ENCODE measurements around the gene FAM83G. TPM values are rescaled to one million over a fixed set of nuclear protein-coding genes. Genes with fewer than 3 reads are reported as not detected.
"Not testable (repeated sequence)": the region's sequence is repeated elsewhere in the genome, so short reads cannot be mapped to it uniquely, and the experiment has no call there.

Gene FAM83G
- total and polyA plus RNA-seq, 5 donors from 2014 or later: 3.7 to 10.7 (median 5.9) TPM

DNA sequence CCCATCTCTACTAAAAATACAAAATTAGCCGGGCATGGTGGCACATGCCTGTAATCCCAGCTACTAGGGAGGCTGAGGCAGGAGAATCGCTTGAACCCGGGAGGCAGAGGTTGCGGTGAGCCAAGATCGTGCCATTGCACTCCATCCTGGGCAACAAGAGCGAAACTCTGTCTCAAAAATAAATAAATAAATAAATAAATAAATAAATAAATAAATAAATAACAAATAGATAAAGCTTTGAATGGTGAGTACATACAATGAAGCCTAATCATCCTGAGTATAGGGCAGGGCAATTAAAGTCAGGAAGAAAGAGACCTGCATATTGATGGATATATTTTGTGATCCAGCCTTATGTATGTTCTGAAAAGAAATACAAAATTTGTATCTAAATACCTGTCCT lies 48.5 kb downstream of the FAM83G start:
- not testable (repeated sequence) for H3K36me3 Mint-ChIP-seq; H3K27ac ChIP-seq (ENCODE audit: insufficient read depth, low read length, poor library complexity, severe bottlenecking); H3K36me3 ChIP-seq (ENCODE audit: control insufficient read depth, insufficient read depth, low read length); H3K4me3 ChIP-seq (ENCODE audit: low read depth, low read length); H3K27me3 ChIP-seq (ENCODE audit: control insufficient read depth, insufficient read depth, low read length); DNase-seq; H3K9me3 ChIP-seq (ENCODE audit: control insufficient read depth in 2 of 2, low read length in 2 of 2); H3K9me3 Mint-ChIP-seq; H3K27me3 Mint-ChIP-seq; ATAC-seq (ENCODE audit: low read depth in 2 of 2)
- H3K4me1 Mint-ChIP-seq: peaks cover 11 to 67% (median 24%) of the 10 kb centered on the region in 4 donors
- peak overlapping the region in 2 of 3 donors; percentile 54 to 93 for H3K27ac Mint-ChIP-seq
- H3K4me3 Mint-ChIP-seq: peak overlapping the region in 3 of 4 donors; percentile 62 to 86 (median 77)
- H3K4me1 ChIP-seq (ENCODE audit: control insufficient read depth, insufficient read depth, low read length, poor library complexity, severe bottlenecking): peaks cover 30% of the 10 kb centered on the region

DNA sequence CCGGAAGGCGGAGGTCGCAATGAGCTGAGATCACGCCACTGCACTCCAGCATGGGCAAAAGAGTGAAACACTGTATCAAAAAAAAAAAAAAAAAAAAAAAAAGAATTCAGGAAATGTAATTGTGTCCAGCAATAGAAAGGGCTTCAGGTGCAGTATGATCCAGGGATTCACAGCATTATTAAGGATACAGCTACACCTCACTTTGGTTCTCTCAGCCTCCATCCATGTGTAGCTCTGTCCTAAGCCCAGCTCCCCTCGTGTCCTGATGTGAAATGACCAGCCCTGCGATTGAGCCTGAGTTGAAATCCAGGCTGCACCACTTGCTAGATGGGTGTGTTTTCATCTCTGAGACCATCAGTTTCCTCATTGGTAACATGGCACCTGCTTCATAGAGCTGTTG lies 49.6 kb downstream of the FAM83G start:
- DNase-seq (no peak), ATAC-seq (ENCODE audit: low read depth in 2 of 2) (no peak)
- Mint-ChIP-seq H3K27ac (peak overlapping the region in 2 of 3 donors; percentile 93), H3K4me1 (peaks cover 11 to 62% (median 19%) of the 10 kb centered on the region in 4 donors), H3K36me3 (no peaks in the 10 kb centered on the region), H3K4me3 (peak overlapping the region; percentile 34 to 86 (median 70)), H3K27me3 (peaks cover 2% of the 10 kb centered on the region), H3K9me3 (no peaks in the 10 kb centered on the region)
- H3K9me3 ChIP-seq (ENCODE audit: control insufficient read depth in 2 of 2, low read length in 2 of 2): no peaks in the 10 kb centered on the region
- peaks cover 24% of the 10 kb centered on the region for H3K4me1 ChIP-seq (ENCODE audit: control insufficient read depth, insufficient read depth, low read length, poor library complexity, severe bottlenecking)
- no peaks in the 10 kb centered on the region for H3K27me3 ChIP-seq (ENCODE audit: control insufficient read depth, insufficient read depth, low read length)
- peak overlapping the region; percentile 70 for H3K4me3 ChIP-seq (ENCODE audit: low read depth, low read length)
- no peaks in the 10 kb centered on the region for H3K36me3 ChIP-seq (ENCODE audit: control insufficient read depth, insufficient read depth, low read length)
- H3K27ac ChIP-seq (ENCODE audit: insufficient read depth, low read length, poor library complexity, severe bottlenecking): no peak overlapping the region

DNA sequence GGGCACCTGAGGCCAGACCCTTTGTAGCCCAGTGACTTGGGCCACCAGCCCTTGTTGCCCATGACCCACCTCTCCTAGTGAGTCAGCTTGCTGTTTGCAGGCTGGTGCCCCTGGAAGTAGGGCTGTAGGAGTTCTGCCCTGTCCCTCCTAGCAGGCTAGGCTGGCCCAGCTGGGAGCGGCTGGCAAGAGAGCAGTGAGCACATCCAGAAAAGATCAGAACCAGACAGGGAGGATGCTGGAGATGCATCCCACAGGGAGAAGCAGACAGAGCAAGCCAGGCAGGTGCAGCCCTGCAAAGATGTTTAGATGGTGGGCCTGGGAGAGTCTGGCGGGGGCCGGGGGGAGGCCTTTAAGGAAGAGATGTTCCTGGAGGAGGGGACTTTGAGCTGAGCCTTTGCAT lies 50.2 kb downstream of the FAM83G start:
- H3K36me3 Mint-ChIP-seq: no peaks in the 10 kb centered on the region
- H3K4me1 Mint-ChIP-seq: peaks cover 14 to 60% (median 19%) of the 10 kb centered on the region in 4 donors
- peak overlapping the region; percentile 56 to 91 (median 78) for H3K27ac Mint-ChIP-seq
- ATAC-seq (ENCODE audit: low read depth in 2 of 2): no peak
- peak overlapping the region; percentile 12 to 58 (median 42) for H3K4me3 Mint-ChIP-seq
- H3K27ac ChIP-seq (ENCODE audit: insufficient read depth, low read length, poor library complexity, severe bottlenecking): no peak overlapping the region
- H3K36me3 ChIP-seq (ENCODE audit: control insufficient read depth, insufficient read depth, low read length): no peaks in the 10 kb centered on the region
- no peak overlapping the region for H3K4me3 ChIP-seq (ENCODE audit: low read depth, low read length)
- H3K4me1 ChIP-seq (ENCODE audit: control insufficient read depth, insufficient read depth, low read length, poor library complexity, severe bottlenecking): peaks cover 24% of the 10 kb centered on the region
- H3K9me3 ChIP-seq (ENCODE audit: control insufficient read depth in 2 of 2, low read length in 2 of 2): no peaks in the 10 kb centered on the region
- peaks cover 4% of the 10 kb centered on the region for H3K27me3 Mint-ChIP-seq
- H3K9me3 Mint-ChIP-seq: no peaks in the 10 kb centered on the region
- H3K27me3 ChIP-seq (ENCODE audit: control insufficient read depth, insufficient read depth, low read length): no peaks in the 10 kb centered on the region
- no peak for DNase-seq

DNA sequence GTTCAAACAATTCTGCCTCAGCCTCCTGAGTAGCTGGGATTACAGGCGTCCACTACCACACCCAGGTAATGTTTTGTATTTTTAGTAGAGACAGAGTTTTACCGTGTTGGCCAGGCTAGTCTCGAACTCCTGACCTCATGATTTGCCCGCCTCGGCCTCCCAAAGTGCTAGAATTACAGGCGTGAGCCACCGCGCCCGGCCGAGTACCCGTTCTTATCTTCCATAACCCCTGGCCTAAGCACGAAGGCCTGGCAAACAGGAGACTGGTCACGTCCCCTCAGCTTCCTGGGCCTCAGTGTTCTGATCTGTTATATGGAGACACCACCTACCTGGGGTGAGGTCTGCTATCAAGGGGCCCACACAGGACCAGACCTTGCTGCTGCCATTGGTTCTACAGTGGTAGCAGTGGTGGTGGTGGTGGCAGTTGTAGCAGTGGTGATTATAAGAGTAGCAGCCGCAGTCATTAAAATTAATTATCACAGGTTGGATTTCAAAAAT lies 51.3 kb downstream of the FAM83G start:
- Histone ChIP-seq H3K27me3 (ENCODE audit: control insufficient read depth, insufficient read depth, low read length) (no peaks in the 10 kb centered on the region), H3K27ac (ENCODE audit: insufficient read depth, low read length, poor library complexity, severe bottlenecking) (no peak overlapping the region), H3K9me3 (ENCODE audit: control insufficient read depth in 2 of 2, low read length in 2 of 2) (no peaks in the 10 kb centered on the region), H3K36me3 (ENCODE audit: control insufficient read depth, insufficient read depth, low read length) (no peaks in the 10 kb centered on the region), H3K4me3 (ENCODE audit: low read depth, low read length) (no peak overlapping the region), H3K4me1 (ENCODE audit: control insufficient read depth, insufficient read depth, low read length, poor library complexity, severe bottlenecking) (peaks cover 24% of the 10 kb centered on the region)
- Mint-ChIP-seq H3K27ac (peak overlapping the region in 2 of 3 donors; percentile 75 to 91), H3K4me3 (peak overlapping the region in 2 of 4 donors; percentile 11 to 71), H3K27me3 (peaks cover 4% of the 10 kb centered on the region), H3K36me3 (no peaks in the 10 kb centered on the region), H3K4me1 (peaks cover 14 to 52% (median 16%) of the 10 kb centered on the region in 4 donors), H3K9me3 (no peaks in the 10 kb centered on the region)
- ATAC-seq (ENCODE audit: low read depth in 2 of 2) (no peak), DNase-seq (no peak)

GRCh38 chr17:18951941-18952842 lies 52.4 kb downstream of the FAM83G start, which contains the start of gene SLC5A10:
Gene SLC5A10 (plus strand): TSS chr17:18952165. CDS start chr17:18952206, 41 bp downstream.
- H3K27ac ChIP-seq (ENCODE audit: insufficient read depth, low read length, poor library complexity, severe bottlenecking): no peak within 1 kb of the TSS
- peak within 1 kb of the TSS in 1 of 4 donors; percentile 2 for H3K4me3 Mint-ChIP-seq
- H3K27me3 Mint-ChIP-seq: peaks cover 4% of the 10 kb centered on the region
- no peak within 1 kb of the TSS for H3K4me3 ChIP-seq (ENCODE audit: low read depth, low read length)
- H3K9me3 ChIP-seq (ENCODE audit: control insufficient read depth in 2 of 2, low read length in 2 of 2): no peaks in the 10 kb centered on the region
- H3K27ac Mint-ChIP-seq: peak within 1 kb of the TSS in 1 of 3 donors; percentile 55
- peaks cover 12 to 50% (median 16%) of the 10 kb centered on the region in 4 donors for H3K4me1 Mint-ChIP-seq
- ATAC-seq (ENCODE audit: low read depth in 2 of 2) (no peak), DNase-seq (no peak)
- no peaks in the 10 kb centered on the region for H3K9me3 Mint-ChIP-seq
- H3K4me1 ChIP-seq (ENCODE audit: control insufficient read depth, insufficient read depth, low read length, poor library complexity, severe bottlenecking): peaks cover 24% of the 10 kb centered on the region
- no peaks in the 10 kb centered on the region for H3K36me3 Mint-ChIP-seq
- H3K36me3 ChIP-seq (ENCODE audit: control insufficient read depth, insufficient read depth, low read length): no peaks in the 10 kb centered on the region
- H3K27me3 ChIP-seq (ENCODE audit: control insufficient read depth, insufficient read depth, low read length): no peaks in the 10 kb centered on the region

DNA sequence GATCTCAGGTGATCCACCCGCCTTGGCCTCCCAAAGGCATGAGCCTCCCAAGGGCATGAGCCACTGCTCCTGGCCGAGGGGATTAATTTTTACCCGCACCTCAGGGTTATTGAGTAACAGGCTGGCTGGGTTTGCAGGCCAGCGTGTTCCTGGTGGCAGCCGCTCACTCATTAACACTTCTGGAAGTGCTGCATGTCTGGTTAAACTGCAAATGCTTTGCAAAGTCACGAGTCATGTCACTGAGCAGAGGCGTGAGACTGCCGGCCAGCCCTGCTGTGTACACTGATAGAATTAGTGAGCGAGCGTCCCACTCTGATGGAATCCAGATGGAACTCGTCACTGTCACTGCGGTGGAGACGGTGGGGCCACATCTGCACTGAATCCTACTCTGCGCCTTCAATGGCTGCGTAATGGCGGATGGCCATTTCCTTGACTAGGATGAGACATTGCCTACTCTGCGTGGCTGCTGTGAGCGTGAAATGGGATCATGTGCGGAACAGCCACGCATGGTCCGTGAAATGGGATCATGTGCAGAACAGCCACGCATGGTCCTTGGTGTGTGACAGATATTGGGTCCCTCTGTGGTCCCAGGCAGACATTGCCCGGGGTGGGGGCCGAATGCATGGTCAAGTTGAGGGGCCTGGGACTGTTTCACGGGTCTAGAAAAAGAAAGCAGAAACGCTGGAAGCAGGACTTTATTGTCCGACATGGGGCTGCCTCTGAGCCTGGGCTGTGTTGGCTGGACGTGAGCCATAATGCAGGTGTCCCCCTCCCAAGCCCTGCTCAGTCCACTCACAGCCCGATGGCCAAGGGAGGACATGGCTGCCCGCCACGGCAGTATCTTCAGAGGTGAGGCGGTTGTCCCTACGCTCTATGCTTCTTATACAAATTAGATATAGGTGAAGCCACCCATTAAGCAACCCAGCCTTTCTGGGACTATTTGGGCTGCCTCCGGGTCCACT lies 53.3 kb downstream of the FAM83G start:
- H3K27ac Mint-ChIP-seq: peak overlapping the region in 1 of 3 donors; percentile 24
- ATAC-seq (ENCODE audit: low read depth in 2 of 2) (no peak), DNase-seq (no peak)
- H3K36me3 Mint-ChIP-seq: no peaks in the 10 kb centered on the region
- H3K27me3 Mint-ChIP-seq: peaks cover 10% of the 10 kb centered on the region
- Histone ChIP-seq H3K36me3 (ENCODE audit: control insufficient read depth, insufficient read depth, low read length) (no peaks in the 10 kb centered on the region), H3K4me1 (ENCODE audit: control insufficient read depth, insufficient read depth, low read length, poor library complexity, severe bottlenecking) (peaks cover 18% of the 10 kb centered on the region), H3K27ac (ENCODE audit: insufficient read depth, low read length, poor library complexity, severe bottlenecking) (no peak overlapping the region), H3K9me3 (ENCODE audit: control insufficient read depth in 2 of 2, low read length in 2 of 2) (no peaks in the 10 kb centered on the region), H3K4me3 (ENCODE audit: low read depth, low read length) (no peak overlapping the region), H3K27me3 (ENCODE audit: control insufficient read depth, insufficient read depth, low read length) (no peaks in the 10 kb centered on the region)
- no peak overlapping the region for H3K4me3 Mint-ChIP-seq
- H3K9me3 Mint-ChIP-seq: no peaks in the 10 kb centered on the region
- H3K4me1 Mint-ChIP-seq: peaks cover 12 to 48% (median 21%) of the 10 kb centered on the region in 4 donors

DNA sequence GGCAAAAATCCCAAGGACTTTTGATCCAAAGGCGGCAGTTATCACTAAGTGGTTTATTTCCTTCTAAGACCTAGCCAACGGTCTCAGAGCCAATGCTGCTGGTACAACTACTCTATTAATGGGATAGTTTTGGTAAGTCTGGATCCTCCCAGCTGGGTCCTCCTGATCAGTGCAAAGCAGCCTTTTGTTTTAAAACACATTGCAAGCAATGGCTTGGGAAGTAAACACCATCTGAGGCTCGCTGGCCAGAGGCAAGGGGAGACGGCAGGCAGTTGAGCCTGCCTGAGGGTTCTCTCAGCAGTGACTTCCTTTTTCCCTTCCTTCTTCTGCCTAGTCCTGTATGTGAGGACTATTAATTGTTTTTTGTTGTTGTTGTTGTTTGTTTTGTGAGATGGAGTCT lies 54.2 kb downstream of the FAM83G start:
- H3K9me3 ChIP-seq (ENCODE audit: control insufficient read depth in 2 of 2, low read length in 2 of 2): no peaks in the 10 kb centered on the region
- H3K4me1 ChIP-seq (ENCODE audit: control insufficient read depth, insufficient read depth, low read length, poor library complexity, severe bottlenecking): peaks cover 11% of the 10 kb centered on the region
- ATAC-seq (ENCODE audit: low read depth in 2 of 2): no peak
- DNase-seq: no peak
- H3K36me3 Mint-ChIP-seq: no peaks in the 10 kb centered on the region
- no peaks in the 10 kb centered on the region for H3K36me3 ChIP-seq (ENCODE audit: control insufficient read depth, insufficient read depth, low read length)
- H3K27ac Mint-ChIP-seq: peak overlapping the region in 2 of 3 donors; percentile 24 to 92
- H3K27ac ChIP-seq (ENCODE audit: insufficient read depth, low read length, poor library complexity, severe bottlenecking): no peak overlapping the region
- peaks cover 10% of the 10 kb centered on the region for H3K27me3 Mint-ChIP-seq
- H3K4me1 Mint-ChIP-seq: peaks cover 8 to 46% (median 18%) of the 10 kb centered on the region in 4 donors
- no peak overlapping the region for H3K4me3 ChIP-seq (ENCODE audit: low read depth, low read length)
- no peaks in the 10 kb centered on the region for H3K27me3 ChIP-seq (ENCODE audit: control insufficient read depth, insufficient read depth, low read length)
- peak overlapping the region in 1 of 4 donors; percentile 24 for H3K4me3 Mint-ChIP-seq
- H3K9me3 Mint-ChIP-seq: no peaks in the 10 kb centered on the region

Measured in CD4-positive, CD25-positive, alpha-beta regulatory T cell (primary cell).